Uterus (tissue), 4 donors: ENCODE data around the gene MYNN. TPM values are rescaled to one million over a fixed set of nuclear protein-coding genes. Genes with fewer than 3 reads are reported as not detected.

Experiments
- DNase-seq, 2 donors: peaks; one replicate each; pipeline ENCODE4 v3.0.0-alpha.2; 2019 to 2020
- H3K27ac ChIP-seq, 2 donors: fragments of 200-600 bp; sonication (generic); 1 replicate in 1 of 2; 2 replicates in 1 of 2; pipeline ENCODE4 v1.5.1; 2016 to 2018
- H3K27me3 ChIP-seq, 2 donors: fragments of 200-600 bp; sonication (generic); one replicate each; pipeline ENCODE4 v1.5.1; 2018 to 2019; ENCODE audit warnings: control low read depth in 1 of 2
- H3K36me3 ChIP-seq, 2 donors: fragments of 200-600 bp; sonication (generic); one replicate each; pipeline ENCODE4 v1.5.1; 2019; ENCODE audit warnings: control low read depth in 1 of 2
- H3K4me1 ChIP-seq, 2 donors: fragments of 200-600 bp; sonication (generic); one replicate each; pipeline ENCODE4 v1.5.1; 2018 to 2019; ENCODE audit warnings: control low read depth in 1 of 2
- H3K4me3 ChIP-seq, 2 donors: fragments of 200-600 bp; sonication (generic); 1 replicate in 1 of 2; 2 replicates in 1 of 2; pipeline ENCODE4 v1.5.1; 2018 to 2019; ENCODE audit warnings: mild to moderate bottlenecking in 1 of 2
- H3K9me3 ChIP-seq, 2 donors: fragments of 200-600 bp; sonication (generic); one replicate each; pipeline ENCODE4 v1.5.1; 2019; ENCODE audit warnings: control low read depth in 1 of 2
- POLR2A ChIP-seq, 2 donors: fragments of 450-650 bp; IDR thresholded peaks; one replicate each; pipeline ENCODE4 v1.6.1; 2016; ENCODE audit warnings: antibody characterized with exemption in 2 of 2, mild to moderate bottlenecking in 1 of 2, moderate library complexity in 1 of 2
- intact Hi-C: fragments of 100-400 bp; cut with DNase I; formaldehyde crosslinking; loops from one replicate; pipeline ENCODE4 v1.15.1; 2023; ENCODE audit warnings: low total_unique reads
- total RNA-seq, 4 donors: library from RNA; depleted of rRNA in 3 of 4; stranded (reverse); fragments of >200 nt in 3 of 4; gene quantifications; one replicate each; pipeline versions ENCODE4 v1.1.0 to v1.2.4, GENCODE V29; 2014 to 2023
- TF ChIP-seq, protein P1 (sequence below), 4 experiments: fragments of 200-600 bp in 2 of 4; fragments of 450-650 bp in 2 of 4; sonication (generic) in 2 of 4; IDR thresholded peaks; one replicate each; pipeline ENCODE4 v1.5.1; 2016 to 2019; ENCODE audit warnings: antibody characterized with exemption in 4 of 4, mild to moderate bottlenecking in 2 of 4, moderate library complexity in 1 of 4
- donor health status: DM: yes; HTN: yes; CAD: no.

Gene MYNN
- total RNA-seq, 4 donors from 2014 or later = 17.2 to 55.9 (median 23.0) TPM

DNA sequence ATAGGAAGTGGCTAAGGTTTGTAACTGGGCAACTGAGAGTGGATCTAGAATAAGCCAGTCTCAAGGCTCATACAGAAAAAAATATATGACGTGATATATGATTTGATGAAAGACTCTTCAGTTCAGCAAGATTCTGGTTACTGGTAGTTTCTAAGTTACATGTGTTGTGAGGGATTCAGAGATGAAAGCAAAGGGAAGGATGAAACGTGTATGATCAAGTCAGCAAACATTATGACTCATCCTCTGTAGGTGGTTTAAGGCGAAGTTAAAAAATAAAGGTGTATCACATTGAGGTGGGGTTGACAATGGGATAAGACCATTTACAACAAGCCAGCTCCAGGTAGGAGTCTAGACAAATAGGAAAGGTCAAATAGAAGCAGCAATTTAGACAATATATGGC, 24.5 kb upstream of the MYNN start:
- Histone ChIP-seq H3K4me1 (no peaks in the 10 kb centered on the region), H3K27ac (no peak overlapping the region), H3K36me3 (no peaks in the 10 kb centered on the region), H3K9me3 (no peaks in the 10 kb centered on the region), H3K27me3 (no peaks in the 10 kb centered on the region), H3K4me3 (no peak overlapping the region)
- intact Hi-C loops = no loop called here
- TF ChIP-seq, protein P1, sequence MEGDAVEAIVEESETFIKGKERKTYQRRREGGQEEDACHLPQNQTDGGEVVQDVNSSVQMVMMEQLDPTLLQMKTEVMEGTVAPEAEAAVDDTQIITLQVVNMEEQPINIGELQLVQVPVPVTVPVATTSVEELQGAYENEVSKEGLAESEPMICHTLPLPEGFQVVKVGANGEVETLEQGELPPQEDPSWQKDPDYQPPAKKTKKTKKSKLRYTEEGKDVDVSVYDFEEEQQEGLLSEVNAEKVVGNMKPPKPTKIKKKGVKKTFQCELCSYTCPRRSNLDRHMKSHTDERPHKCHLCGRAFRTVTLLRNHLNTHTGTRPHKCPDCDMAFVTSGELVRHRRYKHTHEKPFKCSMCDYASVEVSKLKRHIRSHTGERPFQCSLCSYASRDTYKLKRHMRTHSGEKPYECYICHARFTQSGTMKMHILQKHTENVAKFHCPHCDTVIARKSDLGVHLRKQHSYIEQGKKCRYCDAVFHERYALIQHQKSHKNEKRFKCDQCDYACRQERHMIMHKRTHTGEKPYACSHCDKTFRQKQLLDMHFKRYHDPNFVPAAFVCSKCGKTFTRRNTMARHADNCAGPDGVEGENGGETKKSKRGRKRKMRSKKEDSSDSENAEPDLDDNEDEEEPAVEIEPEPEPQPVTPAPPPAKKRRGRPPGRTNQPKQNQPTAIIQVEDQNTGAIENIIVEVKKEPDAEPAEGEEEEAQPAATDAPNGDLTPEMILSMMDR (IDR thresholded peaks at IDR 0.05) = no peak
- TF ChIP-seq POLR2A (IDR thresholded peaks at IDR 0.05) = no peak
- no peak for DNase-seq

DNA sequence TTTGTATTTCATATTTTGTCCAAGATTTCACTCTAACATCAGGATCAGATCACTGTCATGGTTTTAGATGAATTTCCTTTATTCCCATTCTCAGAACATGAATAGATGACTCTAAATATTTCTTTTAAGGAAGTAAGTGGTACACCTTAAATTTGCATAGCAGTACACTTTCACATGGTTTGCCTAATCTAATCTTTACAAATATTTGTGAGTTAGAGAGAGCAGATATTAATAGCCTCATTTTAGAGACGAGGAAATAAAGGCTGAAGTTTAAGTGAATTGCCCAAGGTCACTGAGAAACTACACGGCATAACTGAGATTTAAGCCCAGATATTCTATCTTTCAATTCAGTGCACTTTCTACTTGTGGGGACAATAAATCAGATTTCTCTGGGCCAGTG, 22.5 kb upstream of the MYNN start:
- Histone ChIP-seq H3K4me1 (no peaks in the 10 kb centered on the region), H3K4me3 (no peak overlapping the region)
- no peak for TF ChIP-seq POLR2A (IDR thresholded peaks at IDR 0.05)
- TF ChIP-seq, protein P1 (IDR thresholded peaks at IDR 0.05) = no peak

DNA sequence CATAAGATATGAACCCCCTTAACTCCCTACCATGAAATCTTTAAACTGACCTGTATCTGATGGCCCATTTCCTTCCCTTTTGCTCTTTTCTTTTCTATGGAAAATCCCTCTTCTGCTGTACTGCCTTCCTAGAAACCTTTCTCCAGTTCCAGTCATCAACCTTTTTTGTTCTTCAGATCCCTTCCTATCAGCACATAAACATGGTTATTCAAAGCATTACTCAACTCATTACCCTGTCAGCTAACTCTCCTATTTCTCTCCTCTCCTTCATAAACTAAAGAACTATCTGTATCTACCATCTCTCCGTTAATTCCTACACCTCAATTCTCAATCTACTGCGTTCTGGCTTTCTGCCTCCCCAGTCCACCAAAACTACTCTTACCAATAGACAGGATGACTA, 21.3 kb upstream of the MYNN start:
- DNase-seq = no peak
- TF ChIP-seq, protein P1 (IDR thresholded peaks at IDR 0.05) = no peak
- TF ChIP-seq POLR2A (IDR thresholded peaks at IDR 0.05) = no peak
- intact Hi-C loops = no loop called here
- Histone ChIP-seq H3K27me3 (no peaks in the 10 kb centered on the region), H3K4me1 (no peaks in the 10 kb centered on the region), H3K4me3 (no peak overlapping the region), H3K27ac (no peak overlapping the region), H3K9me3 (no peaks in the 10 kb centered on the region), H3K36me3 (no peaks in the 10 kb centered on the region)

More for the DNA sequence above, 22.5 kb upstream of the MYNN start:
- H3K27ac ChIP-seq = no peak overlapping the region
- intact Hi-C loops = no loop called here
- H3K36me3 ChIP-seq = no peaks in the 10 kb centered on the region
- no peak for DNase-seq
- no peaks in the 10 kb centered on the region for H3K27me3 ChIP-seq
- no peaks in the 10 kb centered on the region for H3K9me3 ChIP-seq

DNA sequence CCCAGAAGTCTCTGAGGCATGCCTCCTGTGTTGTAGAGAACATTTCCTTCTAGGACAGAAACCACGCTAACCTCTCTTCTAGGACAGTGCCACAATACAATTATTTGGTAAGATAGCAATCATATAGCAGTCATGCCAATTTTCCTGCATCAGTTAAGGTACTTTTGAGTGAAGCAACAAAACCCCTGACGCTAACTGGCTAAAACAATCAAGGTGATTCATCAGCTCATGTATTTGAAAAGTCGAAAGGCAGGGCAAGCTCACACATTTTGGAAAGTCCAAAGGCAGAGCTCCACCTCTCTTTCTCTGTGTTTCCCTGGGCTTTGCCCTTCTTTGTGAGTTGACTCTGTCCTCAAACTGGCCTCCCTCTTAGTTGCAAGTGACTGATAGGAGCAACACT, 18.5 kb upstream of the MYNN start:
- Histone ChIP-seq H3K9me3 (peaks cover 0 to 2% of the 10 kb centered on the region in 2 donors), H3K4me1 (no peaks in the 10 kb centered on the region), H3K36me3 (no peaks in the 10 kb centered on the region), H3K27ac (no peak overlapping the region), H3K27me3 (no peaks in the 10 kb centered on the region), H3K4me3 (no peak overlapping the region)
- DNase-seq = no peak
- TF ChIP-seq, protein P1 (IDR thresholded peaks at IDR 0.05) = no peak
- TF ChIP-seq POLR2A (IDR thresholded peaks at IDR 0.05) = no peak
- intact Hi-C loops = no loop called here

DNA sequence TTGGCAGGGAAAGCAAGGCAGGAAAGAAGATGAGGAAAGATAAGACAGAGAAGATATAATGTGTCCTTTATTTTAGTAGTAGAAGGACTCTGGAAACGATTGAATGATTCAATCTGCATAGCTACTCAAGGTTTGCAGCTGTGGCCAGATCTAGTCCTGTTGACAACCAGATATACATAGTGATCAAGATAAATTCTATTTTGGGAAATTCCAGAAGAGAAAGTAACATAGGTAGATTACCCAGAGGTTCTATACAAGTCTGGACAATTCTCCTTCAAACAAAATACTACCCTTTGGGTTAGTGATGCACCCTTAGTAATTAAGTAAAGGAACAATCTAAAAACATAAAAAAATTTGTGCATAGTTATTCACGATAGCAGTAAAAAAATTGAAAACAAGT, 17.7 kb upstream of the MYNN start:
- DNase-seq = no peak
- Histone ChIP-seq H3K27ac (no peak overlapping the region), H3K4me1 (no peaks in the 10 kb centered on the region), H3K4me3 (no peak overlapping the region), H3K36me3 (no peaks in the 10 kb centered on the region), H3K27me3 (no peaks in the 10 kb centered on the region), H3K9me3 (peaks cover 0 to 2% of the 10 kb centered on the region in 2 donors)
- intact Hi-C loops = no loop called here
- TF ChIP-seq POLR2A (IDR thresholded peaks at IDR 0.05) = no peak
- TF ChIP-seq, protein P1 (IDR thresholded peaks at IDR 0.05) = no peak
